Activated CD4-positive, alpha-beta T cell treated with anti-CD3 and anti-CD28 coated beads, Interleukin-2, amount 50 U/mL, for 1 hour (primary cell): ENCODE data around the gene PTCHD1.

ENCODE experiments used
- DNase-seq: peaks from one replicate; pipeline ENCODE4 v3.0.0-alpha.2; 2020

PTCHD1 gene

DNA sequence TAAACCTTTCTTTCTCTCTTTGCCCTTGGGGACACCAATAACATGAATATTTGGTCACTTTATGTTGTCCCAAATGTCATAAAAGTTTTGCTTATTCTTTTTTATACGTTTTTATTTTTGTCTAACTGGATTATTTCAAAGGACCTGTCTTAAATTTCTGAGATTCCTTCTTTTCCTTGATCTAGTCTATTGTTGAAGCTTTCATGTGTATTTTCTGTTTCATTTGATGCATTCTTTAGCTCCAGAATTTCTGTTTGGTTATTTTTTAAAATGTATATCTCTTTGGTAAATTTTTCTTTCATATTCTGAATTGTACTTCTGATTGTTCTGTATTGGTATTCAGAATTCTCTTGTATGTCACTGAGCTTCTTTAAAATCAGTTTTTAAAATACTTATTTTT is 88.3 kb downstream of the PTCHD1 start:
- DNase-seq, result no peak

DNA sequence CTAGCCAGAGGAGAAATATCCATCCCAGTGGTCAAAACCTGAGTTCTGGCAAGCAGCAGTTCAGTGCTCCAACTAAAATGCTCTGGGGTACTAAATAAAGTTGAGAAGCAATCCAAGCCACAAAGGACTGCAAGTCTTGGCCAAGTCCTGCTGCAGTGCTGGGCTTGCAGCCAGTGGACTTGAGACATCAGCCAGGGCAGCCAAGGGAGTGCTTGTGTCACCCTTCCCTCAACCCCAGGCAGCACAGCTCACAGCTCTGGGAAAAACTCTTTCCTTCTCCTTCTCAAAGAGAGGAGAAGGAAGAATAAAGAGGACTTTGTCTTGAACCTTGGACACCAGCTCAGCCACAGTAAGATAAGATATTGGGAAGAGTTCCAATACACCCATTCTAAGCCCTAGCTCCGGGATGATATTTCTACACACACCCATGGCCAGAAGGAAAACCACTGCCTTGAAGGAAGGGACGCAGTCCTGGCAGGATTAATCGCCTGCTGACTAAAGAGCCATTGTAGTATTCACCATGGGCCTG is 99.8 kb downstream of the PTCHD1 start:
- DNase-seq, result no peak

DNA sequence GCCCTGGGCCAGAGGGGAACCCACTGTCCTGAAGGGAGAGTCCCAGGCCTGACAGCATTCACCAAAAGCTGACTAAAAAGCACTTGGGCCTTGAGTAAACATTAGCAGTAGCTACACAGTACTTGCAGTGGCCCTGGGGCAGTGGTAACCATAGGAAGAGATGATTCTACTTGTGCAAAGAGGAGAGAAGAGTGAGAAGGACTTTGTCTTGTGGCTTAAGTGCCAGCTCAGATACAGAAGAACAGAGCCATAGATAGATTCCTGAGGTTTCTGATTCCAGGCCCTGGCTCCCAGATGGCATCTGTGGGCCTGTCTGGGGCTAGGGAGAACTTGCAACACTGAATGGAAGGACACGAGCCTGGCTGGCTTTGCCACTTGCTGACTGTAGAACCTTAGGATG is 100.5 kb downstream of the PTCHD1 start:
- no peak for DNase-seq

DNA sequence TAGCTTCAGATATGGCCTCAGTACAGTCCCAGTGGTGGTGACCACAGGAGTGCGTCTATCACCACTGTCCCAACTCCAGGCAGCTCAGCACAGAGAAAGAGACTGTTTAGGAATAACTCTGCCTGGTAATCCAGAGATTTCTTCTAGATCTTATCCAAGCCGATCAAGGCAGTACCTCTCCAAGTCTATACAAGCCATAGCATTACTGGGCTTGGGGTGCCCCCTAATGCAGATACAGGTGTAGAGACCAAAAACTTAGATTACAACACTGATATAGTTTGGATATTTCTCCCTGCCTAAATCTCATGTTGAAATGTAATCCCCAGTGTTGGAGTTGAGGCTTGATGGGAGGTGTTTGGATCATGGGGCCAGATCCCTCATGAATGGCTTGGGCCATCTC is 100.9 kb downstream of the PTCHD1 start:
- DNase-seq, result no peak

DNA sequence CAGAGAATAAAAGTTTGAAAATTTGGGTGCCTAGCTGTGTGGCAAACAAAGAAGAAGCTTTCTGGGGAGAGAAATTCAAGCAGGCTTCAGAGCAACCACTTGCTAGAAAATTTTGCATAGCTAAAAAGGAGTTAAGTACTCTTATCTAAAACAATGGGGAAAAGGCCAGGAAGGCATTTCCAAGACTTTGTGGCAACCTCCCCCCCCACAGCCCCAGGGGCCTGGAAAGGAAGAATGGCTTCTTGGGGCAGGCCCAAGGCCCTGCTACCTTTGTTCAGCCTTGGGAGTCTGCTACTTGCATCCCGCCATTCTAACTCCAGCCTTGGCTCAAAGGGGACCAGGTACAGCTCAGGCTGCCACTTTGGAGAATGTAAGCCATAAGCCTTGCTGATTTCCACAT is 102.2 kb downstream of the PTCHD1 start:
- no peak for DNase-seq

DNA sequence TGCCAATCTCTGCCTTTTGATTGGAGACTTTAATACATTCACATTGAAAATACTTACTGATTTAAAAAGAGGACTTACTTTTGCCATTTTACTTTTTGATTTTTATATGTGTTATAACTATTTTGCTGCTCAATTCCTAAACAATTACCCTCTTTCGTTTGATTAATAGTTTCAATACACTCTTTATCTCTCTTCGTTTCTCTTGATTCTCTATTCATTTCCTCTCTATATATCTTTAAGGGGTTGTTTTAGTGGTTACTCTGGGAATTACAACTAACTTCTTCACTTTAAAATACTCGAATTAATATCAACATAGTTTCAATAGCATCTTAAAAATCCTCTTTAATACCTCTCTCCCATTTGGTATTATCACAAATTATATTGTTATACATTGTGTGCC is 116.6 kb downstream of the PTCHD1 start:
- no peak for DNase-seq
